IMR-90 (cell line): Measurements from ENCODE around the gene TTC1. TPM values are rescaled to one million over a fixed set of nuclear protein-coding genes. Genes with fewer than 3 reads are reported as not detected.

Experiments
- ATAC-seq: fragments of 200-7000 bp; cut with Tn5 transposase; 2 replicates; pipeline ENCODE4 v1.9.1; 2020; ENCODE audit warnings: low read depth, mild to moderate bottlenecking, moderate library complexity
- BruUV-seq: library from RNA; stranded (reverse); fragments of 400-500 nt; replicated peaks from 2 replicates; lab custom pipeline; 2021; lab: Mats Ljungman, UMichigan
- CTCF ChIA-PET: fragments of 300-600 bp; formaldehyde crosslinking; extraction: SDS; loops from one replicate; lab custom pipeline; 2021; ENCODE audit warnings: antibody characterized with exemption; lab: Yijun Ruan, JAX
- POLR2A ChIA-PET: fragments of 300-600 bp; sonication (Branson Sonifier 250); formaldehyde crosslinking; loops from one replicate; lab custom pipeline; 2022; ENCODE audit warnings: antibody characterized with exemption; ENCODE audit not compliant: unreplicated experiment; lab: Charles Lee
- DNase-seq: peaks from one replicate; pipeline ENCODE4 v3.0.0; 2013
- H2AFZ ChIP-seq: replicated peaks from 2 replicates; pipeline ENCODE3; 2013; ENCODE audit warnings: low read length, mild to moderate bottlenecking; ENCODE audit not compliant: poor library complexity
- H2AK5ac ChIP-seq: 2 replicates; pipeline ENCODE4 v1.6.1; 2013; ENCODE audit warnings: low read depth, low read length, inconsistent platforms
- H2AK9ac ChIP-seq: replicated peaks from 2 replicates; pipeline ENCODE3; 2013; ENCODE audit warnings: mild to moderate bottlenecking, low read depth, low read length, moderate library complexity; ENCODE audit not compliant: poor library complexity
- H2BK120ac ChIP-seq: 2 replicates; pipeline ENCODE4 v1.6.1; 2013; ENCODE audit warnings: low read depth, low read length, inconsistent platforms
- H2BK15ac ChIP-seq: 3 replicates; pipeline ENCODE4 v1.6.1; 2013; ENCODE audit warnings: low read depth, low read length, inconsistent platforms
- H2BK20ac ChIP-seq: 2 replicates; pipeline ENCODE4 v1.6.1; 2013; ENCODE audit warnings: low read depth, mild to moderate bottlenecking, inconsistent platforms, low read length, moderate library complexity
- H2BK5ac ChIP-seq: 2 replicates; pipeline ENCODE4 v1.6.1; 2013; ENCODE audit warnings: mild to moderate bottlenecking, low read depth, low read length, inconsistent platforms; ENCODE audit not compliant: poor library complexity, severe bottlenecking
- H3K14ac ChIP-seq: replicated peaks from 2 replicates; pipeline ENCODE4 v1.6.1; 2013; ENCODE audit warnings: low read depth, low read length, inconsistent platforms
- H3K18ac ChIP-seq: 2 replicates; pipeline ENCODE4 v1.6.1; 2013; ENCODE audit warnings: low read depth, low read length, control low read depth
- H3K23ac ChIP-seq: 2 replicates; pipeline ENCODE4 v1.6.1; 2013; ENCODE audit warnings: low read depth, low read length, inconsistent platforms
- H3K27ac ChIP-seq: 2 replicates; pipeline ENCODE4 v1.5.1; 2013; ENCODE audit warnings: mild to moderate bottlenecking, control low read depth, low read length; ENCODE audit not compliant: insufficient read depth
- H3K27me3 ChIP-seq: 2 replicates; pipeline ENCODE4 v1.6.1; 2013; ENCODE audit warnings: low read length; ENCODE audit not compliant: control insufficient read depth, insufficient read depth
- H3K36me3 ChIP-seq: 2 replicates; pipeline ENCODE4 v1.6.1; 2013; ENCODE audit warnings: low read length, mixed read lengths; ENCODE audit not compliant: control insufficient read depth, insufficient read depth
- H3K4ac ChIP-seq: 2 replicates; pipeline ENCODE4 v1.6.1; 2013; ENCODE audit warnings: low read depth, low read length, inconsistent platforms
- H3K4me1 ChIP-seq: 2 replicates; pipeline ENCODE4 v1.6.1; 2013; ENCODE audit warnings: low read length, mixed read lengths; ENCODE audit not compliant: control insufficient read depth, insufficient read depth
- H3K4me2 ChIP-seq: 2 replicates; pipeline ENCODE4 v1.6.1; 2013; ENCODE audit warnings: low read depth, mild to moderate bottlenecking, control low read depth, low read length, moderate library complexity
- H3K4me3 ChIP-seq: 2 replicates; pipeline ENCODE4 v1.5.1; 2013; ENCODE audit warnings: low read depth, mild to moderate bottlenecking, control low read depth, low read length, moderate library complexity; ENCODE audit not compliant: insufficient read depth
- H3K56ac ChIP-seq: 2 replicates; pipeline ENCODE4 v1.6.1; 2013; ENCODE audit warnings: low read length, inconsistent platforms; ENCODE audit not compliant: insufficient read depth; ENCODE audit errors: extremely low read depth
- H3K79me1 ChIP-seq, 2 experiments: 2 replicates each; pipeline ENCODE4 v1.6.1; 2013; ENCODE audit warnings: low read length in 2 of 2, inconsistent platforms in 1 of 2, low read depth in 1 of 2
- H3K9ac ChIP-seq: 2 replicates; pipeline ENCODE4 v1.6.1; 2013; ENCODE audit warnings: low read depth, low read length, control low read depth
- H3K9me1 ChIP-seq: 2 replicates; pipeline ENCODE4 v1.6.1; 2013; ENCODE audit warnings: low read length, inconsistent platforms; ENCODE audit not compliant: insufficient read depth
- H3K9me3 ChIP-seq: 2 replicates; pipeline ENCODE4 v1.6.1; 2013; ENCODE audit warnings: low read length; ENCODE audit not compliant: control insufficient read depth, insufficient read depth
- H4K20me1 ChIP-seq: 2 replicates; pipeline ENCODE4 v1.6.1; 2013; ENCODE audit warnings: low read length, inconsistent platforms; ENCODE audit not compliant: insufficient read depth
- H4K5ac ChIP-seq: 2 replicates; pipeline ENCODE4 v1.6.1; 2013; ENCODE audit warnings: mild to moderate bottlenecking, low read depth, low read length, control low read depth
- H4K8ac ChIP-seq, 2 experiments: 2 replicates each; pipeline ENCODE4 v1.6.1; 2013; ENCODE audit warnings: low read depth in 2 of 2, low read length in 2 of 2, control low read depth in 1 of 2, inconsistent platforms in 1 of 2
- H4K91ac ChIP-seq: 2 replicates; pipeline ENCODE4 v1.6.1; 2013; ENCODE audit warnings: low read depth, low read length, inconsistent platforms; ENCODE audit not compliant: insufficient read depth
- BHLHE40 ChIP-seq: fragments of 150-350 bp; IDR thresholded peaks from 2 replicates; pipeline ENCODE4 v1.6.1; 2016; ENCODE audit warnings: mild to moderate bottlenecking, low read depth, low read length
- CEBPB ChIP-seq: IDR thresholded peaks from 2 replicates; pipeline ENCODE4 v1.6.1; 2012; ENCODE audit warnings: low read depth, low read length, improper control_type of control experiment
- CHD1 ChIP-seq: IDR thresholded peaks from 2 replicates; pipeline ENCODE4 v1.6.1; 2012; ENCODE audit warnings: low read depth, low read length, improper control_type of control experiment
- ELK1 ChIP-seq: fragments of 150-350 bp; IDR thresholded peaks from 2 replicates; pipeline ENCODE4 v1.6.1; 2016; ENCODE audit warnings: low read depth, mild to moderate bottlenecking, low read length, moderate library complexity, borderline replicate concordance
- FOS ChIP-seq: fragments of 150-350 bp; IDR thresholded peaks from 2 replicates; pipeline ENCODE4 v1.6.1; 2016; ENCODE audit warnings: low read depth, low read length
- MAFK ChIP-seq: IDR thresholded peaks from 2 replicates; pipeline ENCODE4 v1.6.1; 2012; ENCODE audit warnings: low read depth, low read length, improper control_type of control experiment
- MAZ ChIP-seq: IDR thresholded peaks from 2 replicates; pipeline ENCODE4 v1.6.1; 2012; ENCODE audit warnings: low read depth, mild to moderate bottlenecking, low read length, improper control_type of control experiment, moderate library complexity, borderline replicate concordance
- MXI1 ChIP-seq: IDR thresholded peaks from 2 replicates; pipeline ENCODE4 v1.6.1; 2012; ENCODE audit warnings: low read depth, mild to moderate bottlenecking, low read length, moderate library complexity, borderline replicate concordance
- NFE2L2 ChIP-seq: fragments of 150-350 bp; IDR thresholded peaks from 2 replicates; pipeline ENCODE4 v1.6.1; 2016; ENCODE audit warnings: low read depth, mild to moderate bottlenecking, low read length
- POLR2A ChIP-seq: IDR thresholded peaks from 2 replicates; pipeline ENCODE4 v1.6.1; 2012; ENCODE audit warnings: mild to moderate bottlenecking, low read depth, low read length
- RFX5 ChIP-seq: IDR thresholded peaks from 2 replicates; pipeline ENCODE4 v1.8.0; 2012; ENCODE audit warnings: low read depth, mild to moderate bottlenecking, low read length, moderate library complexity
- SMC3 ChIP-seq: fragments of 150-350 bp; IDR thresholded peaks from 2 replicates; pipeline ENCODE4 v1.6.1; 2016; ENCODE audit warnings: low read depth, mild to moderate bottlenecking, antibody characterized with exemption, low read length, moderate library complexity
- USF2 ChIP-seq: fragments of 150-350 bp; IDR thresholded peaks from 2 replicates; pipeline ENCODE4 v1.6.1; 2017; ENCODE audit warnings: mild to moderate bottlenecking, antibody characterized with exemption, low read length, low read depth
- dilution Hi-C: fragments of 300-500 bp; cut with HindIII; formaldehyde crosslinking; loops from one replicate; pipeline ENCODE4 v1.14.3; 2018; ENCODE audit warnings: low sequenced_read_pairs; ENCODE audit not compliant: unreplicated experiment
- in situ Hi-C: fragments of 300-500 bp; cut with MboI; formaldehyde crosslinking; loops from 3 replicates; pipeline ENCODE4 v1.14.3; 2019; ENCODE audit warnings: low sequenced_read_pairs, inconsistent platforms, mixed read lengths
- intact Hi-C: fragments of 100-400 bp; cut with micrococcal nuclease; formaldehyde crosslinking; loops from 2 replicates; pipeline ENCODE4 v1.10.0; 2022
- polyA plus RNA-seq, 3 experiments: library from polyadenylated mRNA; depleted of rRNA; stranded (reverse); fragments of >200 nt; gene quantifications; 2 replicates each; pipeline ENCODE4 v1.2.3, GENCODE V29; 2012; ENCODE audit warnings: low replicate concordance in 1 of 3
- total RNA-seq: library from RNA; depleted of rRNA; stranded (reverse); fragments of >200 nt; gene quantifications from 2 replicates; pipeline ENCODE4 v1.2.3, GENCODE V29; 2012

TTC1 gene
- total and polyA plus RNA-seq, 2 of the 4 experiments (the other 2 are of a cell fraction): 23.1 to 41.1 TPM

- no peak overlapping the region for H2AK9ac ChIP-seq
- ChIA-PET CTCF (interaction anchor here (0.6 to 0.9 kb wide), 2 partner anchors 15 to 322 kb away, joined by 3 read pairs; no protein-coding TSS in a partner anchor), POLR2A (no interaction called here)
- H3K9ac ChIP-seq: no peak overlapping the region
- no peak overlapping the region for H4K5ac ChIP-seq
- in situ Hi-C loops (no loop called here), intact Hi-C loops (no loop called here), dilution Hi-C loops (no loop called here)
- H3K27me3 ChIP-seq: no peaks in the 10 kb centered on the region
- H3K27ac ChIP-seq: no peak overlapping the region
- H3K4me3 ChIP-seq: no peak overlapping the region
- no peaks in the 10 kb centered on the region for H3K4me1 ChIP-seq
- no peak overlapping the region for H3K23ac ChIP-seq
- H4K91ac ChIP-seq: no peak overlapping the region
- no peak overlapping the region for H2BK120ac ChIP-seq
- H3K36me3 ChIP-seq: peaks cover 16% of the 10 kb centered on the region
- H3K9me3 ChIP-seq: no peaks in the 10 kb centered on the region
- DNase-seq: no peak
- H4K20me1 ChIP-seq: no peaks in the 10 kb centered on the region
- no TSS peak for BruUV-seq
- no peaks in the 10 kb centered on the region; the same call in 1 of the 2 replicates for H3K9me1 ChIP-seq
- no peak overlapping the region for H3K14ac ChIP-seq
- H3K4ac ChIP-seq: no peak overlapping the region
- no peak overlapping the region for H3K4me2 ChIP-seq
- H2AFZ ChIP-seq: no peak overlapping the region
- peaks cover 6 to 7% of the 10 kb centered on the region in 2 experiments for H3K79me1 ChIP-seq
- no peak overlapping the region for H4K8ac ChIP-seq
- H3K18ac ChIP-seq: no peak overlapping the region
- no peak overlapping the region for H2AK5ac ChIP-seq
- H2BK20ac ChIP-seq: no peak overlapping the region
- H3K56ac ChIP-seq: no peak overlapping the region
- no peak overlapping the region for H2BK5ac ChIP-seq
- TF ChIP-seq MXI1 (no peak), USF2 (no peak), FOS (no peak), ELK1 (no peak), RFX5 (no peak), CEBPB (no peak), MAFK (no peak), POLR2A (no peak), BHLHE40 (no peak), SMC3 (no peak), CHD1 (no peak), MAZ (no peak), NFE2L2 (no peak)
- no peak overlapping the region for H2BK15ac ChIP-seq
- ATAC-seq: no peak
Observed at GRCh38 chr5:160036884-160037283, 27.9 kb downstream of the TTC1 start.
